HG03025 (cell line): ENCODE measurements around the gene MIF4GD.
"Not testable (repeated sequence)": the region's sequence is repeated elsewhere in the genome, so short reads cannot be mapped to it uniquely, and the experiment has no call there.

Experiments used
- ATAC-seq: cut with Tn5 transposase; IDR thresholded peaks from one replicate; pipeline ENCODE4 v1.9.1; 2021; ENCODE audit warnings: mild to moderate bottlenecking, moderate library complexity; ENCODE audit not compliant: unreplicated experiment, low FRiP score

MIF4GD gene, protein sequence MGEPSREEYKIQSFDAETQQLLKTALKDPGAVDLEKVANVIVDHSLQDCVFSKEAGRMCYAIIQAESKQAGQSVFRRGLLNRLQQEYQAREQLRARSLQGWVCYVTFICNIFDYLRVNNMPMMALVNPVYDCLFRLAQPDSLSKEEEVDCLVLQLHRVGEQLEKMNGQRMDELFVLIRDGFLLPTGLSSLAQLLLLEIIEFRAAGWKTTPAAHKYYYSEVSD

DNA sequence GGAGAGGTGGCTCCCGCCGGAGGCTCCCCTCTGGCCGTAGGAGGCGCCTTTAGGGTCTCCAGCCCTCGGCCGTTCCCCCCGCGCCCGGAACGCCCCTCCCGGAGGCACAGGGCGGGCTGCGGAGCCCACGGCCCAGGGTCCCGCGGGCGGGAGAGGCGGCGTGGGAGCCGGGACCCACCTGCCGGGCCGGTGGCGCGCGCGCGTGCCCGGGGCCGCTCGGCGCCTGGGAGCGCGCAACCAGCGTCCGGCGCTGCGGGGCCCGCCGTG lies at the start of gene MIF4GD:
TSS of gene MIF4GD (minus strand) at position 266 of the 267 bp plus-strand sequence. CDS start 1,036 bp downstream, outside the sequence.
- no peak for ATAC-seq

DNA sequence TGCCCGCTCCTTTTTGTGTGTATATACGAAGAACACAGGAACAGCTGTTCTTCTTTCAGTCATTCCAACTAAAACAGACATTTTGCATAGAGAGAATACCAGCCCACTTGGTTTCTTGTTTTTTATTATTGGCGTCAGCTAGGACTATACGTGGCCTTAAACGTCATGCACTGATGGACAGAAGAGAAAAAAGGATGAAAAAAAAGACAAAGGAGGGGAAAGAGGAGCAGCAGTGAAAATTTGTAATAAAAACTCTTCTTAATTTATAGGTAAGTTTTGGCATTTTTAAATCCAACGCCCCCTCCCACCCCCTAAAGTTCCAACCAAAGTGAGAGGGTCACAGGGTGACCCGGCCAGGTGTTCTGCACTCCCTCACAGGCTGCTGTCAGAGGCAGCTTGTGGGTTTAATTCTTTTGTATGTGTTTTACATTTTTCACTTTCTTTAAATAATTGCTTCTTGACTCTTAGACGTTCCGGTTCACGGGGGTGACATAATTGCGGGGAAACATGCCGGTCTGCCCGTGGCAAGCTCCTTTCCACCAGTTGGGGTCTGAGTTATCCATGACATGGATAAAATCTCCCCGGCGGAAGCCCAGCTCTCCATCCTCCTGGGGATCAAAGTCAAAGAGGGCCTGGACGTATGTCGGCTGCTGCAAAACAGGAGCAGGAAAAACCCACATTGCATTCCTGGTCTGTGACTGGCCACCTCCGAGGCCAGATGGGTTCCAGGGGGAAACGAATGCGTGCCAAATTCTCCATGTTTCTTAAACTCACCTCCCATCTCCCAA lies 49.1 kb upstream of the MIF4GD start:
- ATAC-seq = peak; percentile 40

DNA sequence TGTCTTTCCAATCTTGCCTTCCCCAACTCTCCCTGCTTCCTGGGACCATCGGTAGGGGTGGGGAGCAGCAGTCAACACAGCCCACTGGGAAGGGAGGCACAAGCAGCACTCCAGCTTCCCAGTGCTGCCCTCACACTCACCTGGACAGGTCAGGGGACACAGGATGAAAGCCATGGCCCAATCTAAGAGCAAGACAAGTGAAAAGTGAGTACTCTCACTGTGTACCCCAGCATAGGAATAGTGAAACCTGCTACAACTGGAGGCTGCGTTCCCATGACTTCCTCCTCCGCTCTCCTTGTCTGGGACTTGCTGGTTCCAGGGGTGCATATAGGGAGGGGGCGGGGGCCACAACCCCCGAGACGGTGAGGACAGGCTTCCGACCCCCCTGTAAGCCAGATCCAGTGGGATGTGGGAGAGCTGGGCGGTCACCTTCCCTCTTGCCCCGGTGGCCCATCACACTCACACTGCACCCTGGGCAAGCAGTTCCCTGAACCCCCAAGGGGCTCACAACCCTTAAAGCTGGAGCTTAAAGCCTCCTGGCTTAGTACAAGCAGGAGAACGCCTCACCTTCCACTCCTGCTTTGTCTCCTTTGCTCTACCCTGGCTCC lies 47.7 kb upstream of the MIF4GD start:
- ATAC-seq = no peak

DNA sequence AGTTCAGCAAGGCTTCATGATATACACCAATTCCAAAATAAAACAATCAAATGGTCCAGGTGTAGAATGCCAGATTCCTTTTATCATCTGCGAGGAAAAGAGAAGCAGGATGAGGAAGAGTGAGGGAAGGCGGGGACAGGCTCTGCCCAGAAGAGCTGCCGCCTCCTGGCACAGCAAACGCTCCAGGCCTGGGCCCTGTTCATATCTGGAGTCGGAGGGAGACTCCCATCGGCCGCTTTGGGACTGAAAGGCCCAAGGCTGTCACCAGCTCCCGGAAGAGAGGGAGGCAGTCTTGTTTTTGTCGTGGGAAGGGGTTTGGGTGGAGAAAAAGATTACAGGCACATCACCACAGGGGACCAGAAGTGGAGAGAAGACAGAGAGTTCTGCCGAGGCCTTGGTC lies 47.2 kb upstream of the MIF4GD start:
- no peak for ATAC-seq

DNA sequence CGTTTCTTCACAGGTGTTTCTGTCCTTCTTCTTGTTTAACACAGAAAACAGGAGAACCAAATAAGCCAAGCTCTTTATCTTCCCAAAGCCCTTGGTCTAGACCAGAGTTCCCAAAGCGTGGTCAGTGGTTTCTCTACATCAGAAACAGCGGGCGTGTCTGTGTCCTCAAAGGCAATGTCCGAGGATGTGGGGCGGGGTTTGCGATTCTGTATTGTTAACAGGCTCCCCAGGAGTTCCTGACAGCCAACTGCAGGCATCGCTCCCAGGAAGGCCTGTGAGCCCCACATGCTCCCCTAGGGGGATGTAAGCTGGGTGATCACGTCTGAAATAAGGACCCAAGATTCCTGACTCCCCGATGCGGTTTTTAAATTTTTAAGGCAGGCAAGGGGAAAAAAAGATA lies 46.6 kb upstream of the MIF4GD start:
- no peak for ATAC-seq

DNA sequence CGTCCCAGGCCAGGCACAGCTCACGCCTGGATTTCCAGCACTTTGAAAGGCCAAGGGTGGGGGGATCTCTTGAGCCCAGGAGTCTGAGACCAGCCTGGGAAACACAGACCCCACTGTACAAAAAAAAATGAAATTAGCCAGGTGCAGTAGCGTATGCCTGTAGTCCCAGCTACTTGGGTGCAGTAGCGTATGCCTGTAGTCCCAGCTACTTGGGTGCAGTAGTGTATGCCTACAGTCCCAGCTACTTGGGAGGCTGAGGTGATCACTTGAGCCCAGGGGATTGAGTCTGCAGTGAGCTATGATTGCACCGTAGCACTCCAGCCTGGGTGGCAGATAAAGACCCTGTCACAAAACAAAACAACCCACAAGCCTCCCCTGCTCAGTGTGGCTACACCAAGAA lies 45.2 kb upstream of the MIF4GD start:
- ATAC-seq = no peak

DNA sequence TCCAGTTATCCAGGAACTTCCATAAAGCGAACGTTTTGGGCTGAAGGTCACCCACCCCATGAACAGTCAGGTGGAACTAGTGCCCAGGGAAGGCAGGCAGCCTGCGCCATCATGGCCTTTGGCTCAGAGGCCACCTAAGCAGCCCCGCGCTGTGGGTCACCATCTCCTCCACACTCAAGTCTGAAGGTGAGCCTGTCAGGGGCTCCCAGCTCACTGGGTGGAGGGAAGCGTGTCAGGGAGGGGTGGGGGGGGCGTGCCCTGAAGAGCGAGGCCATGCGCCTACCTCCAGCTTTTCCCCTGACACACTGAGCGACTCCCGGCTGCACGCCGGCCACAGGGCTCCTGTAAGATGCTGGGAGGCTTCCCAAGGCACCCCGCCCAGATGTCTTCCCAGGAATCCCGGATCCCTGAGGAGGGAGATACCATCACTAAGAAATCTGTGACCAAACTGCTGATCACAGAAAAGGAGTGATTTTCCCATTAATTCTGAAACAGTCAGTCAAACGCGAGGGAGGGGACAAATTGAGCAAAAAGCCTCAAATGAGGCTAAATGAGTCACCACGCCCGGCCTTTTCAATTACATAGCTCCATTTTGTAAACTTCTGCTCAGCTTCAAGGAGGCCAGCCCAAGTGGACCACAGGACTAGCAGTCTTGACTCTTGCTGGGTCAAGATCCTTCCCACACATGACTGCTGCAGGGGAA lies 44.7 kb upstream of the MIF4GD start:
- no peak for ATAC-seq

DNA sequence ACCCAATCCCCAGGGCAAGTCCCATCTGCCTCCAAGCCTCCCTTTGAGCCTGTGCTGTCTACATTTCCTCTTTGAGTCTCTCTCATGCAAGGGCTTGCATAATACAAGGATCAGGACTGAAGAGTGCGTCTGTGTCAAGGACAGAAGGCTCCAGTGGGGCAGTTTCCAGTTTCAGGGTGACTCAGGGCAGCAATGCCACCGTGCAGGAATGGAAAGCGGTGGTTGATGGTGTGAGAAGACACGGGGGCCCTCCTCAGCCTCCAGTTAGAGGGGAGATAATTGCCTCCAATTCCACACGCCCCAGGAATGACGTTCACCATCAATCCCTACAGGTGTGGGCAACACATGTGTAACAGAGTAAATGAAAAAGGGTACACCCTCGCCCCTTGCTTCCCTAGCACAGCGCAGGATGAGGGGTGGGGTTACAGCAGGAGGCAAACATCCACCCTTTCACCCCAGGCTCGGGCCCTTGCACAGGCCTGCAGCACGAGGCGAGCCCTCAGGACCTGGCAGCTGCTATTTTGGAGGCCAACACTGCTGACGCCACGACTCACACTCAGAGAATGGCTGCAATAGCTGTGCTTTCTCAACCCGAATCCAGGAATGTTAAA lies 43.0 kb upstream of the MIF4GD start:
- ATAC-seq = no peak

DNA sequence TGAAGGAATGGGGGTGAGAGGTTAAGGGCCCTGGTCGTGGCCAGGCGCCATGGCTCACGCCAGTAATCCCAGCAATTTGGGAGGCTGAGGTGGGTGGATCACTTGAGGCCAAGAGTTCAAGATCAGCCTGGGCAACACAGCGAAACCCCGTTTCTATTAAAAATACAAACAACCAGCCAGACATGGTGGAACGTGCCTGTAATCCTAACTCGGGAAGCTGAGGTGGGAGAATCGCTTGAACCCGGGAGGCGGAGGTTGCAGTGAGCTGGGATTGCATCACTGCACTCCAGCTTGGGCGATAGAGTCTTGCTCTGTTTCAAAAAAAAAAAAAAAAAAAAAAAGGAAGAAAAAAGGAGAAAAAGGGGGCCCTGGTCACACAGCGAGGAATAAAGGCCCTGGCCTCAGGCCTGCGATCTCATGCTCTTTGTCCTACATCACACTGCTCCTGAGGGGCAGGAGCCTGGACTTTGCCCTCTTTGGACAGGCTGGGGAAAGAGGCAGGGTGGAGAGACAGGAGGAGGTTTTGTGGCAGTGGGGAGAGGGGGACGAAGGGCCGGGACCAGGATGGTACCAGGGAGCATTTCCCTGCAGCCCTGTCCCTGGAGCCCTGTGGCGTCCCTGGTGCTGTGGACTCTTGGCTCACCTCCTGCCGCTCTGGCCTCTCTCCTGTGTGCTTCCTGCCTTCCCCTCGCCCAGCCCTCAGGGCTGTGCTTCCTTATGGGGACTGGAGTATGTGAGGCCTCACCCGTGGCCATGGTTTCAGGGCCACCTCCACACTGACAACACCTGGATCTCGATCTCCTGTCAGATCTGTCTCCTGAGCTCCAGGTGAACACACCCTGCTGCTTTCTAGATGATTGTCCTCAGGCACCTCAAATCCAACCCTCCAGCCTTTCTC lies 38.0 kb upstream of the MIF4GD start:
- no peak for ATAC-seq

DNA sequence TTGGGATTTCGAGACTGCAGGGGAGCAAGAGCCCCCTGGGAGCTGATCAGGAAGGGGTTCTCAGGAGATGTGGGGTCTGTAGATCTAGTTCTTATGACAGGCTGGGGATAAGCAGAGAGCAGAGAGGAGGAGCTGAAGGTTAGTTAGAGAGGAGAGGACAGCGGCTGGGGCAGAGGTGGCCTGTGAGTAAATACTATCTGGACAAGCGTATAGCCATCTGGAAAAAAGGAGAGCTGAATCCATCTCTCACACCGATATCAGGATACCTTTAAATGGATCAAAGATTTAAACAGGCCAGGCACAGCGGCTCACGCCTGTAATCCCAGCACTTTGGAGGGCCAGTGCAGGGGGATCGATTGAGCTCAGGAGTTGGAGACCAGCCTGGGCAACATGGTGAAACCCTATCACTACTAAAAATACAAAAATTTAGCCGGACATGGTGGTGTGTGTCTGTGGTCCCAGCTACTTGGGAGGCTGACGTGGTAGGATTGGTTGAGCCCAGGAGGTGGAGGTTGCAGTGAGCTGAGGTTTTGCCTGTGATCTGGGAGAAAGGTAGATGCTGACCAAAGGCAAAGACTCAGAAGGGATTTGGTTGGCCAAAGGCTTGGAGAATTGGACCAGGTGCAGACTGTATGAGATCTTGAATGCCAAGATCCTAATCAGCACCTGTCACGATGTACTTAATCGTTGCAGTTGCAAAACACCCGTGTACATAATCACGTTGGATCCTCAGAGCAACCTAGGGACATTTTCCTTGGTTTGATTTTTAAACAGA lies 37.1 kb upstream of the MIF4GD start:
- no peak for ATAC-seq

DNA sequence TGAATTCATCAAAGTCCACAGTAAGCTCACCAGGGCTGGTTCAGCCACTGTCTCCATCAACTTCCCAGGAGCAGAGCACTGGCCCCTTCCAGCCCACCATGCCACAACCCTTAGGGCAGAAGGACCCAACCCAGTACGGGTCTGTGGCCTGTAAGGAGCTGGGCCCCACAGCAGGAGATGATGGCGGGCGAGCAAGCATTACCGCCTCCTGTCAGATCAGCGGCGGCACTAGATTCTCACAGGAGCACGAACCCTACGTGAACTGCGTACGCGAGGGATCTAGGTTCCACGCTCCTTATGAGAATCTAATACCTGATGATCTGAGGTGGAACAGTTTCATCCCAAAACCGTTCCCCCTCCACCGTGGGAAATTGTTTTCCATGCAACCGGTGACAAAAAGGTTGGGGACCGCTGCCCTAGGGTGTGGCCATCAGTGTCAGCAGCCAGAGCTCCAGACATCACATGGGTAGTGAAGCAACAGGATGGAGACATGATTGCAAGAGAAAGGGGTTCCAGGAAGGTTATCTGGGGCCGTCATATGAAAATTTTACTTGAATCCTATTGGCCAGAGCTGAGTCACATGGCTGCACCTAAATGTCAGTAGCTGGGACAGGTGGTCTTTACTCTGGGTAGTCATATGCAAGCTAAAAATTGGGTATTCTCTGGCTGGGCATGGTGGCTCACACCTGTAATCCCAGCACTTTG lies 30.6 kb upstream of the MIF4GD start:
- ATAC-seq = no peak

DNA sequence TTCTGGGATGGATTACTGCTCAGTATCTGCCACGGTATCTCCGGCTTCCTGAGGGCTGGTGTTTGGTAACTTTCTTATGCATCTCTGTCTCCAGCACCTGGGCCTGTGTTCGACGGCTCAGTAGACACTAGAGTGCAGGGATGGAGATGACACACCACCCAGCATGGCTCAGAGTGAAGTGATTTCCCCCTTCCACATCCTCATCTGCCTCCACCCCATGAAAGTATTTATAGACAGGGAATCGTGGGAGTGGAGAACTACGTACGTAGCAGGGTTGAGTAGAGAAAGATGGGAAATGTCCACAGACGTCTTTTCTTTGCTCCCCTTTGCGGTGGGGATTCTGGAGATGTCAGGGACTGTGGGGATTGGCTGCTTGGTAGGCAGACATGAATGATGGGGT lies 30.0 kb upstream of the MIF4GD start:
- ATAC-seq = no peak

DNA sequence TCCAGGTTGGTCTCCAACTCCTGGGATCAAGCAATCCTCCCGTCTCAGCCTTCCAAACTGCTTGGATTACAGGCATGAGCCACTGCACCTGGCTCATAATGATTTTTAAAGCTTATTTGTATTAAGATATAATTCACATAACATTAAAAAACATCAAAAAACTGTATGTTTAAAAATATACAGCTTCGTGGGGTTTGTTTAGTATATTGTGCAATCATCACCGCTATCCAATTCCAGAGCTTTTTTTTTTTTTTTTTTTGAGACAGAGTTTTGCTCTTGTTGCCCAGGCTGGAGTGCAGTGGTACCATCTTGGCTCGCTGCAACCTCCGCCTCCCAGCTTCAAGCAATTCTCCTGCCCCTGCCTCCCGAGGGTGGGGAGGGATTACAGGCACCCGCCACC lies 29.2 kb upstream of the MIF4GD start:
- no peak for ATAC-seq

DNA sequence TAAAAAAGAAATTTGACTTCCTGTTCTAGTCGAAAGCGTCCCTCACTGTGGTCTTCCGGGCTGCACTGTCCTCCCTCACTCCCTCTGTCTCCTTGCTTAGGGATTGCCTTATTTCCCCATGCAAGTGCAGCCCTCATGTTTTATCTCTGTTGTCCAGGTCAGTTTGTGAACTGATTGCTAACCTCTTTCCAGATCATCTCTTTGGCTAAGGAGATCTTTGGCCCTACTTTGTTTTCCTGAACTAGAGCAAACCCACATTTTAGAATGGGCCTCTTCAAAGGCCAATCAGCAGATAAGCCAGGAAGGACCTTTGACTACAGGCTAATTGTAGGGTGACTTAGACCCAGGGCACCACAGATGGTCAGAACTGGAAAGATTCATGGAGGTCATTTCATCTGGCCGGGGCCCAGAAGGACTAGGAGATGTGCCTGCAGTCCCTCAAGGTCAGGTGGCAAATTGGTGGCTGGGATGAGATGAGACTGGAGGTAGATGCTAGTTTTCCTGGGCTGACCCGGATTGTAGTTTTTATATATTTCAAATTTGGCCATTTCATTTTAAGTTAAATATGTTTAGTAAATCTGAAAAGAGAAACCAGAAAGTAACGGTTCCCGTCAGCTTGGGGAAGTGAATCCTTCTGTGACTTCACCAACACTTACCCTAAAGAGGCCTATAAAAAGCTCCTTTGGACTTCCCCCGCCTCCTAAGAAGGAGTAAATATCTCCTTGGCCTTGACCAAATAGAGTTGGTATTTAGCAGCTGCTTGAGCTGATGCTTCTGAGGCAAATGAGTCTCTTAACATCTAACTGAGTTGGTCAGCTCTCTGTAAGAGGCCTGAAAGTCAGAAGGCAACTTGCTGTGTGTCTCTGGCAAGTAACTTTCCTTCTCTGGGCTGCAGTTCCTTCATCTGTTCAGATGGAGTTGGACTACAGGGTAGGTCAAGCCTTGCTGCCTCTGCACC lies 24.4 kb upstream of the MIF4GD start:
- ATAC-seq = peak; percentile 39

DNA sequence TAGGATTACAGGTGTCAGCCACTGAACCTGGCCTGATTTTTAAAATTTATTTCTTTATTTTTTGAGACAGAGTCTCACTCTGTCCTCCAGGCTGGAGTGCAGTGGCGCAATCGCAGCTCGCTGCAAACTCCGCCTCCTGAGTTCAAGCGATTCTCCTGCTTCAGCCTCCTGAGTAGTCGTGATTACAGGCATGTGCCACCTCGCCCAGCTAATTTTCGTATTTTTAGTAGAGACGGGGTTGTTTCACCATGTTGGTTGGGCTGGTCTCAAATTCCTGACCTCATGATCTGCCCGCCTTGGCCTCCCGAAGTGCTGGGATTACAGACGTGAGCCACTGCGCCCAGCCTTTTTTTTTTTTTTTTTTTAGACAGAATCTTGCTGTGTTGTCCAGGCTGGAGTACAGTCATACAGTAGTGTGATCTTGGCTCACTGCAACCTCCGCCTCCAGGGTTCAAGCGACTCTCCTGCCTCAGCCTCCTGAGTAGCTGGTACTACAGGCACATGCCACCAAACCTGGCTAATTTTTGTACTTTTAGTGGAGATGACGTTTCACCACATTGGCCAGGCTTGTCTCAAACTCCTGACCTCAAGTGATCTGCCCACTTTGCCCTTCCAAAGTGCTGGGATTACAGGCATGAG lies 21.9 kb upstream of the MIF4GD start:
- not testable (repeated sequence) for ATAC-seq

DNA sequence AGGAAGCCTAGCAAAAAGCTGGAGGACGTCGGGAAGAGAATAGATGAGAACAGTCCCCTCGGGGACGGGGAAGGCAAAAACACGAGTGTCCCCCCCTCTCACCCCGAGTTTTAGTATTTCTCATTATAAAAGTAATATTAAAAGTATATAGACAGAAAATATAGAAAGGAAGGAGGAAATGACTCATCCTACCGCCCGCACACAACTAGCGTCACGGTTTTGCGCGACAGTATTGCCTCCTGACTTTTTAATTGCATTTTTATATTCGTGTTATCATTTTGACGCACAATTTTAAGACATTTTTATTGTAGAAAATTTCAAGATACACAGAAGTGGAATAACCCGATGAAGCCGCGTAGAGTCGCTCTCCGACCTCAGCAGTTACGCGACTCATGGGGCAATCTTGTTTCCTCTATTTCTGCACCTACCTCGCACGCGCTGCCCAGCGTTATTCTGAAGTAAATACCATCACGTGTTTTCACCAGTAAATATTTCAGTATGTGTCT lies 18.9 kb upstream of the MIF4GD start:
- ATAC-seq = no peak
